ENCODE results near the gene KCNA1.

The KCNA1 gene

GRCh38 chr12:4911316-4911994 is 1.8 kb downstream of the KCNA1 start:
- no peak for DNase-seq

- no peak for DNase-seq
These were observed 5.0 kb downstream of the KCNA1 start for GRCh38 chr12:4914720-4915119.

GRCh38 chr12:4915752-4916151 is 6.0 kb downstream of the KCNA1 start:
- no peak for DNase-seq

- no peak for DNase-seq
These were observed 9.4 kb downstream of the KCNA1 start for GRCh38 chr12:4918950-4919660.

GRCh38 chr12:4932576-4932975 is 22.9 kb downstream of the KCNA1 start:
- DNase-seq, result no peak

- no peak for DNase-seq
These were observed 23.7 kb downstream of the KCNA1 start for GRCh38 chr12:4933411-4933810.

DNA sequence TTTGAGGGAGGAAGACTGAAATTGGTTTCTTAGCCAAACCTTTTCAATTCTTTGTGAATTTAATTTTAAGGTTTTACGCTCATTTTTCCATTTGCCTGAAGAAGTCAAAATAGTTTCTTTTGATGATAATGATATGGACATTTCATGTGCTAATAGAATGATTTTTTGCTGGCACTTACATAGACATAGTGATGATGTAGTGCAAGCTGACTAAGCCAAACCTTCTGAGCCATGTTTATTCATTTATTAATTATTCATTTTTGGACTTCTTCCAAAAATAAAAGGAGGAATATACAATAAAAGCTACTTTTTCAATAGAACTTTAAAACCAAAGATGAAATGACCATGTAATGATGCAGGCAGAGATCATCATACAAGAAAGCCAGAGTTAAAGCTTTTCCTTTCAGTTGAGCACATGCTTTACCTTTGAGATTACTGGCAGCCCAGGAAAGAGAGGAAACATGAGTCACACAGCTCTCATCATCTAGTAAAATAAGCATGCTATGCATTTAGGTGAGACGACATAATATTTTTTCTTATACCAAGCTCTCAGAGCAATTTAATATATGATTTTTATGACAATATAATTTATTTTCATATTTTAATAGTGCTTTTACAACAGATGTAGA is 24.8 kb downstream of the KCNA1 start:
- DNase-seq, result no peak

DNA sequence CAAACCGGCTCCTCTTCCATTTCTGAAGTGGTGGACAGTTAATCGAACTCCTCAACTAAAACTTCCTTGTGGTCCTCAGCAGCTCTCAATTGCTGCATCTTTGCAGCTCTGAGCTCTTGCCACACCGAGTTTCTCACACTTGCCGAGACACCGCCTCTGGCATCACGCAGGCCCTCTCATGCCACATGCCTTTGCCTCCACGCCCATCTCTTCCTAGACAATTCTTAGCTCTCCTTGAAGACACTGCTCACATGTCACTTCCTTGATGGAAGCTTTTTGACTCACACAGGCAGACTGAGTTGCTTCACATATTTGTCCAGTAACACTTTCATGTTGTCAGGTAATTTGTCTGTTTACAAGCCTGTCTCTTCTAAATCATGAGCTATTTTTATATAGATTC is 29.2 kb downstream of the KCNA1 start:
- DNase-seq, result no peak

DNA sequence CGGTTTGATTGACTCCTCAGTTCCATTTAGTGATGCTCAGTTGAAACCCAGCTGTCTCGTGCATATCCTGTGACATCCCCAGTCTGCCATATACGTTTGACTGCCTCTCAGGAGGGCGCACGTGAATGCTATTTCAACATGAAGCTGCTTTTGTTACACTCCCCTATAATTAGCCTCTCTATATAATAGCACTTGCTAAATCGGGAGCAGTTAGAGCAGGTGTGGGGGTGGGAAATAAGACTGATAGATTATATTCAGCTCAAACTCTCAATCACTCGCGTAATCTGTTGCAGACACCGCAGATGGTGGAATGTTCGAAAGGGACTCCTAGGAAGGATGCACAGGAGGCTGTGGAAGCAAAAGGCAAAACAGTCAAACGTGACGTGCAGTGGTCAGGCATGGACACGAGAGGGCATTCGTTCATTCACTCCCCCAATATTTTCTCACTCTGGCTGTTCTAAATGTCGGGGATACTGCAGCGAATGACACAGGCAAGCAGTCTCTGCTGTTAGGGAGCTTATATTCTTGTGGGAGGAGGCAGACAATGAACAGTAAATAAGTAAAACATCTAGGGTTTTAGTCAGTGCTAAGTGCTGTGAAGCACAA is 29.8 kb downstream of the KCNA1 start:
- no peak for DNase-seq

- no peak for DNase-seq
These were observed 33.6 kb downstream of the KCNA1 start for GRCh38 chr12:4943067-4943937.

DNA sequence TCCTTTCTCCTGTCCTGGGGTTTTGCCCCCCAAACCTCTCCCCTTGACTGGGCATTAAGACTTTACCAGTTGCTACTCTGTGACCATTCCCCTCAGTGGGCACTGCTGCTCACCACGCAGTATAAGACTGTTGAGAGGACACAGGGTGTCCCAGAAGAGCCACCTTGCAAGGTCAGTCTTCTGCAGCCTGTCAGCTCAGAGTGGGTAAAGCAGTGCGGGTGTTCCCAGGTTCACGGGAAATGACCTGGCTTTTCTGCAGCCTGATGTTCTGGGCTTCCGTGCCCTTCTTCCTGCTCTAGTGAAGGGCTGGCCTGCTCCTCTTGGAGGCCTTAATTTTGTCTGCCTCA is 34.2 kb downstream of the KCNA1 start:
- no peak for DNase-seq

DNA sequence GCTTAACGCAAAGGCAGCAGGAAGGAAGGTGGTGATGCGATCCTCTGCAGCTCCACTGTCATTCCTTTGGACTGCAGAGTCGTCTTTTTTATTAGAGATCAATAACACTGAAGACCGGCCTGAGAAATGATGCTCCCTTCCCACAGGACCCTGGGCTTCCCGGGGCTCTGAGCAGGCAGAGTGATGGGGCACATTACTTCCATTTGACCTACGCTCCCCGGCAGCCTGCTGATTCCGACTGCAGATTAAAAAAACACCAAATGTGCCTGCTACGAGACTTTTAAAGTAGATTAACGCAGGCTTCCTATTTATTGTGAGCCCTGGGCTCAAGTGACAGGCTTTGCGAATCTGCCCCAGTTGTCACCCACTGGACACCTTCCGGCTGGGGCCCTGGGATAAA is 37.5 kb downstream of the KCNA1 start:
- no peak for DNase-seq

GRCh38 chr12:4951083-4951482 is 41.4 kb downstream of the KCNA1 start:
- DNase-seq, result no peak

- DNase-seq, result no peak
These were observed 41.9 kb downstream of the KCNA1 start for GRCh38 chr12:4951601-4952000.

GRCh38 chr12:4954621-4955354 is 45.1 kb downstream of the KCNA1 start:
- DNase-seq, result no peak

- DNase-seq, result no peak
These were observed 46.3 kb downstream of the KCNA1 start for GRCh38 chr12:4956054-4956453.

DNA sequence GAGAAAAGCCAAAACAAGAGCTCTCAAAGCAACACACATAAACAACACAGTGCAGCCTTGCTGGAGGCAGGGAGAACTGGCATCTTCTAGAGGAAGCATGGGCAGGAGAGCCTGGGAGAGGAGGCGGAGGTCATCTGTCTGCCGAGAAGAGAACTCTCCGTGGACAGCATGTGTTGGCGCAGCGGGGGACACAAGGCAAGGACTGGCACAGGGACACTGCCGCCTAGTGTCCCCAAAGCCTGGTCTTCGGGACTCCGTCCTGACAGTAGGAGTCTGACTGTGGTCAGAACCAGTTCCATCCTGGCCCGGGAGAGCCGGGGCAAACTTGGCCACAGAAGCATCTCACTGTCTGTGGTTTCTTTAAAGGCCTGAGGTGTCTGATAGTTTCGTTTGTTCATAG is 47.3 kb downstream of the KCNA1 start:
- no peak for DNase-seq

- DNase-seq, result no peak
These were observed 48.1 kb downstream of the KCNA1 start for GRCh38 chr12:4957761-4958160.

GRCh38 chr12:4958697-4959375 is 49.1 kb downstream of the KCNA1 start:
- DNase-seq, result no peak

- no peak for DNase-seq
These were observed 49.7 kb downstream of the KCNA1 start for GRCh38 chr12:4959381-4959780.

GRCh38 chr12:4960030-4960429 is 50.3 kb downstream of the KCNA1 start:
- no peak for DNase-seq

GRCh38 chr12:4960547-4960946 is 50.8 kb downstream of the KCNA1 start:
- DNase-seq, result no peak

Measured in effector CD8-positive, alpha-beta T cell (primary cell).